GM18873 (cell line): ENCODE results near the gene IRF5.

Experiments used
- ATAC-seq: cut with Tn5 transposase; IDR thresholded peaks from one replicate; pipeline ENCODE4 v1.9.1; 2021; ENCODE audit warnings: mild to moderate bottlenecking, moderate library complexity, moderate number of reproducible peaks; ENCODE audit not compliant: unreplicated experiment, low FRiP score

IRF5 gene, protein sequence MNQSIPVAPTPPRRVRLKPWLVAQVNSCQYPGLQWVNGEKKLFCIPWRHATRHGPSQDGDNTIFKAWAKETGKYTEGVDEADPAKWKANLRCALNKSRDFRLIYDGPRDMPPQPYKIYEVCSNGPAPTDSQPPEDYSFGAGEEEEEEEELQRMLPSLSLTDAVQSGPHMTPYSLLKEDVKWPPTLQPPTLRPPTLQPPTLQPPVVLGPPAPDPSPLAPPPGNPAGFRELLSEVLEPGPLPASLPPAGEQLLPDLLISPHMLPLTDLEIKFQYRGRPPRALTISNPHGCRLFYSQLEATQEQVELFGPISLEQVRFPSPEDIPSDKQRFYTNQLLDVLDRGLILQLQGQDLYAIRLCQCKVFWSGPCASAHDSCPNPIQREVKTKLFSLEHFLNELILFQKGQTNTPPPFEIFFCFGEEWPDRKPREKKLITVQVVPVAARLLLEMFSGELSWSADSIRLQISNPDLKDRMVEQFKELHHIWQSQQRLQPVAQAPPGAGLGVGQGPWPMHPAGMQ

DNA sequence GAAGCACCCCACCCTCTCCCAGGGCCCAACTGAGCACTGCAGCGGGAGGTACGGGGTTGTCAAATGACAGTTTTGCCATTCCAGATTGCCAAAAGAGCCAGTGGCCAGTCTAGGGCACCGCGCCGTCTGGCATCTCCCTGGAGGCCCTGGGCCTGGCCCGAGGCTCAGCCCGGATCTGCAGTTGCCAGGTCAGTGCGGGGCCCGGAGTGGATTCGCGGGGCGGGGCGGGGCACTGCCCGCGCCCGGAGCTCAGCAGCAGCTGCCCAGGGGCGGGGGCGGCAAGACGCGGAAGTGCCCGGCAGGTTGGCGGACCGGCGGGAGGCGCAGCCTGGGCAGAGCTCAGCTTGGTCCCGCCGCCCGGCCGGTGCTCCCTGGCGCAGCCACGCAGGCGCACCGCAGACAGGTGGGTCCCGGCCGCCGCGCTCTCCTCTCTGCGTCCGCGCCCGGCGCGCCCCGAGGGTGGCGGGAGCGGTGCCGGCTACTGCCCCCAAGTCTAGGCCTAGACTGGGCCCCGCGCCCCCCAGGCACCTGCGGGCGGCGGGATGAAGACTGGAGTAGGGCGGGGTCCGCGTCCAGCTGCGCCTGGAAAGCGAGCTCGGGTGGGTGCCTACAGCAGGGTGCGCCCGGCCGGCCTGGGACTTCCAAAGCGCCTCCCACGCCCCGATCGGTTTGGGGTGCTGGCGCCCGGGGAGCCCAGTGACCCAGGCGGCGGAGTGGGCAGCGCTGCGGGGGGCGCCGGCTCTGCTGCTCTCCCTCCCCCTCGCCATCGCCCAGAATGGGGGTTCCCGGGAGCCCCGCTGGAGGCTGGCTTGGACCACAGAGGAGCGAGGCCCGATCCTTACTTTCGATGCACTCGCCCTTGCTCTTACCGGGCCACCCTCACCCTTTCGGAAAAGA lies at the start of gene IRF5:
IRF5 (plus strand) TSS at position 281 of the 897 bp plus-strand sequence. CDS start 4,155 bp downstream, outside the sequence.
- ATAC-seq, result no peak

DNA sequence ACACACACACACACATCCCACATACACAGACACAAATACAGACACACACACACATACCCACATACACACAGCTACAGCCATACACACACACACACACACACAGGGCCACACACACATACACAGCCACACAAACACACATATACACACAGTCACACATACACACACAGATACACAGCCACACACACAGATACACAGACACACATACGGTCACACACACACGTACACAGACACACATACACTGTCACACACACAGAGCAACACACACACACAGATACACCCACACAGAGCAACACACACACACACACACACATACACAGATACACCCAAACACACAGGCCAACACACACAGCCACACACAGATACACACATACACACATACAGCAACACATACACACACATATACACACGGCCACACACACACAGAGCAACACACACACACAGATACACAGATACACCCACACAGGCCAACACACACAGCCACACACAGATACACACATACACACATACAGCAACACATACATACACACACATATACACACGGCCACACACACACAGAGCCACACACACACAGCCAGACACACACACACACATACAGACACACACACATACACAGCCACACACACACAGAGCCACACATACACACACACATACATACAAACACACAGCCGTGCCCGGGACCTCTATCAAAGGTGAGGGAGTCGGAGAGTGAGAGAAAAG lies 49.5 kb upstream of the IRF5 start:
- ATAC-seq, result no peak

DNA sequence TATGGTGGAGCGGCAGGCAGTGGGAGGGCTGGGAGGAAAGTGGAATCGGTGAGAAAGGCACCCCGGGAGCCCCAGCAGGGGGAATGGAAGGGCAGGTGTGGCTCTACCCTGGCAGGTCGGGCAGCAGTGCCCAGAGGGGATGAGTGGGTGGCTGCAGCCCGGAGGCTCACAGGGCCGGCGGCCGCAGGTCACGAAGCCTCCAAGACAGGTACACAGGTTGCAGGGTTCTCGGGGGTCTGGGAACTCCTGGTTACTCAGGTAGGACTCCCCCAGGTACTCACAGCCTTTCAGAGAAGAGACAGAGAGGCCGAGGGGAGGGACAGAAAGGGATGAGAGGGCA lies 49.0 kb upstream of the IRF5 start:
- ATAC-seq, result no peak

DNA sequence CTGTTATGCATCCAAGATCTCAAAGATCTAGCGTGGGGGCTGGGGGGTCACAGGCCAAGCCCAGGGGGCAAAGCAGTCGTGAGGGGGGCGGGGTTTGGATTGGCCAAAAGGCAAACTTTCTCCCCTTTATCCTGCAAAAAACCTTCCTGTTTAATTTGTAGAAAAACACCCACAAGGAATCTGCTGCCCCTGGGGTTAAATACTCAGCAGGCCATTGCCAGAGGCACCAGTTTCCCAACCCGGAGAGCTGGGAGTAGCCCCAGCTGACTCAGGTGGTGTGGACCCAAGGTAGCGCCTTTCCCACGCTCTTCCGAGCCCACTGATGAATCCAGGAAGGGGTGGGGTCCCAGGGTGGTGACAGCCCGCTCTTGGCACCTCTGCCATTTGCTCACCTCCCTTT lies 48.6 kb upstream of the IRF5 start:
- no peak for ATAC-seq

DNA sequence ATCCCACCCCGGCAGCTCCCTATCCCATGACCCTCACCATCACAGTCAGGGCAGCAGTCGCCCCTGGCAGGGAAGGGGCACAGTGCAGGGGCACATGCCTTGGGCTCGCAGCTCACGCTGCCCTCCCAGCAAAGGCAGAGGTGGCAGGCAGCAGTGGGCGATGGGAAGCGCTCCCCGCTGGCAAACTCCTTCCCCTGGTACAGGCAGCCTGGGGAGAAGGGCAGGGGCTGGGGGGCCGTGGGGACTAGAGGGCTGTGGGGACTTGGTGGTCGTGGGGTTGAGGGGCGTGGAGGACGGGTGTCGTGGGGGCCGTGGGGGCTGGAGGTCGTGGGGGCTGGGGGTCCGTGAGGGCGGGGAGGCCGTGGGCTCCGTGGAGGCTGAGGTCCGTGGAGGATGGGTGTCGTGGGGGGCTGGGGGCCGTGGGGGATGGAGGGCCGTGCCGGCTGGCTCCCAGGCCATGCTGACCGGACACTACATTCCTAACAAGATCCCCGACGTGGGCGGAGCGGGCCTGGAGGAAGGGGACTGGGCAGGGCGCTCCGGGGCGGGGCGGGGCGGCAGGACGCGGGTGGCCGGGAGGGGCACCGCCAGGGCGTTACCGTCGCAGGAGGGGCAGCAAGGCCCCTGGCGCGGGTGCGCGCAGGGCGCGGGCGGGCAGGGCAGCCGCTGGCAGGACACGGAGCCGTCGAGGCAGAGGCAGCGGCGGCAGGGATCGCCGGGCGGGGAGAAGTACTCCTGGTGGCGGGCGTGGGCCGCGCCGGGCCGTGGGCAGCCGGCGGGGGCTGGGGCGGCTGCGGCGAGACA lies 47.2 kb upstream of the IRF5 start:
- ATAC-seq, result no peak

DNA sequence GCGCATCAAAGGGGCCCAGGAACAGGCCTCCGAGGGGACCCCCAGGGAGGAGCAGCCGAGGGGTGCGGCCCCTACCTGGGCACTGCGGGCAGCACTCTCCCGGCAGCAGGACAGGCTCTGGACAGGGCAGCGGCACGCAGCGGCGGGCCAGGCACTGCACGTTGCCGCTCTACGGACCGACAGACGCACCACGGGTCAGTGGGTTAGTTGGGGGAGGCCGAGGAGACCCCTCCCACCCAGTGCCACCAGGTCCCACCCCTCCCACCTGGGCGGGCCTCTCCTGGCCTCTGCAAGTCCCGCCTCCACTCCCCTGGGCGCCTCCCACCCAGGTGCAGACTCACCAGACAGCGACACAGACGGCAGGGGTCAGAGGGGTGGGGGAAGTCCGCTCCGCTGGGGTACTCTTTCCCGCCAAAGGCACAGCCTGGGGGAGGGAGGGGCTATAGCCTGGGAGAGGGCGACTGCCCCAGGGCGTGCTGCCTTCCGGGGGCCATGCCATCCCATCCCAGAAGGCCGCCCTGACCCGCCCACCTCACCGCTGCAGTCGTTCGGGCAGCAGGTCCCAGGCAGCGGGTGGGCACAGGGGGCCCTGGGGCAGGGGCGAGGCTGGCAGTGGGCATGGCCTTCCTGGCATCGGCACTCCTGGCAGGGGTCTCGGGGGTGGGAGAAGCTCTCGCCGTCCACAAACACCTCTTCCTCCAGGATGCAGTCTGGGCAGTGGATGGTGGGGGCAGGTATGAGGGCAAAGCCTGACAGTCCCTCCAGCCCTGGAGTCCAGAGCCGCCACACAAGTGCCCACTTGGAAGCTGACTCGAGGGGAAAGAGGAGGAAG lies 46.4 kb upstream of the IRF5 start:
- no peak for ATAC-seq

DNA sequence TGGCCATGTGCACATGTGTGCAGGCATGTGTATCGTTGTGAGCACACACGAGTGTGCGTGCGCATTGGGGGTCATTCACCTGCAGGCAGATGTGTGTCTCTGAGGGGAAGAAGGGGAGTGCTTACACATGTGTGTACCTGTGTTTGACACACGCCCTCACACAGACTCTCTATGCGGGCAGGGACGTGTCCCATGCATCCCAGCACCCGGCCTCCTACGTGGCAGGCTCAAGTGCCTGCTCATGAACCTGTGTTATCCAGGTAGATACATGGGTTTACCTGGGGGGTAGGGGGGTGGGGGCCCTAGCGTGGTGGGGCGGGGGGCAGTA lies 45.8 kb upstream of the IRF5 start:
- ATAC-seq, result no peak

DNA sequence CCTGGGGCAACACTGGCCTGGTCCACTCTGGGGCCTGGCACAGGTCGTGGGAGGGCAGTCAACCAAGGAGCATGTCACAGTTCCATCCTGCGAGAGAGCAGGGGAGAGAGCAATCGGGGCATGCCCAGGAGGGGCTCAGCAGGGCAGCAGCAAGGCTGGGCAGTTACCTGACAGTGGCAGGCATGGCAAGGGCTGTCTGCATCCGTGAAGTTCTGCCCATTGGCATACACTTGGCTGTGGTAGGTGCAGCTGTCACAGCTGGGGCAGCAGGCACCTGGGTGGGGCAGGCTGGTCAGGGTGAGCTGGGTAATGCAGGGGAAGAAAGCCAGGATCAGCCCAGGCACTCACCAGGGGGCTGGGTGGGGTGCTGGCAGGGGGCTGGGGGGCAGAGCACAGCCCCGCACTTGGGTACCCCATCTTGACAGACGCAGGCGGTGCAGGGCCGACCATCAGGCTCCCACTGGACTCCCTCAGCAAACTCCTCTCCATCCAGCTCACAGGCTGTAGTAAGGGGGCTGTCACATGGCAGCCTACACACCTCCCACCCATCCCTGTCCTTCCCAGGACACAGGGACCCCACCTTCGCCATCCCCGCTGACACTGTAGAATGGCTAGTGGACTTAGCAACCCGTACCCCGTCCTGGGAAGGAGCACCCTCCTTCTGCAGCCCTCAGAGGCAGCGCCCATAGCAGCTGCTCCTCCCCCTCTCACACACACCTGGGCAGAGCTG lies 45.0 kb upstream of the IRF5 start:
- no peak for ATAC-seq

DNA sequence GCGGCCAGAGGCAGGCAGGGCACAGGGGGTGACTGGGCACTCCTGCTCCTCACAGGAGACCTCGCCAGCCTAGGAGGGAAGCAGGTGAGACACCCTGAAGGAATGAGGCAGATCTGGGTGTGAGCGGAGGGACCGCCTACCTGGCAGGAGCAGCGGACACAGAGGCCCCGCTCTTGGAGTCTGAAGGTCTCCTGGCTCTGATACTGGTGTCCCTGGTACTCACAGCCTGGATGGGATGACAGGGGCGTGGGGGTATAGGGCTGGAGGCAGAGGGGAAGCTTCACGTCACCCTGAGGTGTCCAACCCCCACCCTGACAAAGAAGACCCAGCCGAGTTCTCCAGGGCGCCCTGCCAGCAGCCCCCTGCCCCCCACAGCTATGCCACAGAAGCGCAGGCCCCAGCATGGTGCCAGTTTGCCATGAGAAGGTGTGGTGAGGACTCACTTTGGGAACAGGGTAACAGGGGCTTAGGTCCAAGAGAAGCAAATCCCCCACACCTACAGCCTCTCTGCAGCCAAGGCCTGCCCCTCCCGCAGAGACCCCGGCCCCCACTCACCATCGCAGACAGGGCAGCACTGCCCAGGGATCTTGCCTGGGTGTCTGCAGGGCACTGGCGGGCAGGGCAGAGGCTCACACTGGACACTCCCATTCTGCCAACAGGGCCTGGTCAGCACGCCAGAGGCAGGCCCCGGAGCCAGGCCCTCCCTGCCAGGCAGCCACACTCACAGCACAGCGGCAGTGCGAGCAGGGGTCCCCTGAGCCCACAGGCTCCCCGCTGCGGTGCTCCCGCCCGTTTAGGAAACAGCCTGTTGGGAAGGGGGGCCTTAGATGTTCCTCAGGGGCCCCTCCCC lies 44.3 kb upstream of the IRF5 start:
- ATAC-seq, result no peak

DNA sequence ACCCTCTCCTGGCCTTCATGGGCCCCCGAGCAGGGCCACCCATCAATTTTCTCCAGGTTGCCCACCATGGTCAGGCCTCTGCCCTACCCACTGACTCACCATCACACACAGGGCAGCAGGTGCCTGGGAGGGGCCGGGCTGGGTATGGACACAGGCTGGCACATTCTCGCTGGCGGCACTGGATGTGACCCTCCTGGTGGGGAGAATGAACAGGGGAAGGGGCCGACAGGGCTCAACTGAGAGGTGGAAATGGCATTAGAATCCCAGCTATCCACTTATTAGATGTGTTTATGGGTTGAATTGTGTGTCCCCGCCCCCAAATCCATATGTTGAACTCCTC lies 43.7 kb upstream of the IRF5 start:
- no peak for ATAC-seq

DNA sequence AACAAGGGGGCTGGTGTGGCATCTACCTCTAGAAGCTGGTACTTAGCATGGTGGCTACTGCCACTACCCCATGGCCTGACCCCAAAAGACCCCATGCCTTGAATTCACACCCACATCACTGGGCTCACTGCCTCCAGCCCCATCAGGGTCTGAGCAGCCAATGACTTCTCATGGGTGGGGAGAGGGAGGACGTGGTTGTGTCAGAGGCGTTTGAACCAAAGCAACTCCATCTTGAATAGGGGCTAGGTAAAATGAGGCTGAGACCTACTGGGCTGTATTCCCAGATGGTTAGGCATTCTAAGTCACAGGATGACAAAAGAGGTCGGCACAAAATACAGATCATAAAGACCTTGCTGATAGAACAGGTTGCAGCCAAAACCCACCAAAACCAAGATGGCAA lies 42.4 kb upstream of the IRF5 start:
- ATAC-seq, result no peak

DNA sequence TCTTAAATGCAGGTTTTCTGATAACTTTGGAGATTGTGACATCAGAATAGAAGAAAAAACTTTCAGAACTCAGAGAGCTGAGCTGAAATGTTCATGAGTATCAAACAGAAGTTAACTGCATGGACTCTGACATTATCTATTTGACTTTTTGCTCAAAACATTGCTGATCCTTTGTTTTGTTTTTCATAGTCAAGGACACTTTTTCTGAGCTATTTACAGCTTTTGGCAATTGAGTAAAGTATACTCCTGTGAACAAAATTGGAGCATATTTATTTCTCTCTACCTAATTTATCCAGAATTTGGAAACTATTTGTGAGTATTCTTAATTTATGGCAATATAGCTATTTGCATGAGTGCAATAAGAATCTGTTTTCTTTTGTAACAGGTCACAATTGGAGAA lies 38.3 kb upstream of the IRF5 start:
- ATAC-seq, result no peak

DNA sequence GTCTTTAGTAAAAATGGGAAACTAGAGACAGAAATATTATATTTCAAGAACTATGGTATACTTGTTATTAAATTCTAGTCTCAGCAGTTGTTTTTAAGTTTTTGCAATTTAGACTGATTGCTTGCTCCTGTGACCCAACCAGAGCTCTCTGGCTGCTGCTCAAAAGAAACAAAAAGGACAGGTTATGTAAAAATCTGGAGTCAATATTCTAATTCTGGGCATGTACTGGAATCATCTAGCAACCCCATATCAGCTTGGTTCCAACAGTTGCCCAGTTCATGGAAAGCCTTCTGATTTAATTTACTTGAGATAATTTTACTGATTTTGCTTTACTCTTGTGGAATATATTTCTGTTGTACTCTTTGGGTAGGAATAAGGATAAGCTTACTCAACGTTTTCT lies 37.5 kb upstream of the IRF5 start:
- no peak for ATAC-seq

DNA sequence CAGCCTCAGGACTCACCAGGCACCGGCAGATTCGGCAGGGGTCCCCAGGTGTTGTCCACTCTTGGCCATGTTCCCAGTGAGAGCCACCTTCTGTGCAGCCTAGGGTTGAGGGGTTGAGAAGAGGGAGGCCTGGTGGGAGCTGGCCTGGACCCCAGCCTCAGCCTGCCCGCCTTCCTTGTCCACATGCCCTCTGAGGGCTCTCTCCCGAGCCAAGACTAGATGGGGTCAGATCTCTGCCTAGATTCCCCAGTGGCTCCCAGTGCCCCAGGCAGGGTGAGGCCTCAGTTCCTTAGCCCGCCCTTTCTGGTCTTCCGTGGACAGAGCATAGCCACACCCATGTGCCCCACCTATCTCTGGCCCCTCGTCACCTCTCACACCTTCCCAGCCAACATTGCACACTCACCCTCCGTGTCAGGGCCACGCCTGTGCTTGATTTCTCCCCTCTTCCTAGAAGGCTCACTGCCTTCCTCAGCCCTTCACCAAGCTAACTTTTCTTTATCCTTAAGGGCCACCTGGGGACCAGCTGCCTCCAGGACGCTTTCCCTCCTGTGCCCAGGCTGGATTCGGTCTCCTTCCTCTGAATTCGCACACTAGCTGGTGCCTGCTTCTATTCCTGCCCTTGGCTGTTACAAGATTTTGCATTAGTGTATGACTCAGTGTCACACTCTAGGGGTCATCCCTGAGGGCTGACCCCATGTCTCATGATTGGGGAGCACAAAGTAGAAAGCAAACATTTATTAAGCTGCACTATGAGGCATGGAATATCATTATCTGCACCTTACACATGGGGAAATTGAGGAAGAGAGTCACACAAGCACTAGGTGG lies 34.8 kb upstream of the IRF5 start:
- no peak for ATAC-seq

DNA sequence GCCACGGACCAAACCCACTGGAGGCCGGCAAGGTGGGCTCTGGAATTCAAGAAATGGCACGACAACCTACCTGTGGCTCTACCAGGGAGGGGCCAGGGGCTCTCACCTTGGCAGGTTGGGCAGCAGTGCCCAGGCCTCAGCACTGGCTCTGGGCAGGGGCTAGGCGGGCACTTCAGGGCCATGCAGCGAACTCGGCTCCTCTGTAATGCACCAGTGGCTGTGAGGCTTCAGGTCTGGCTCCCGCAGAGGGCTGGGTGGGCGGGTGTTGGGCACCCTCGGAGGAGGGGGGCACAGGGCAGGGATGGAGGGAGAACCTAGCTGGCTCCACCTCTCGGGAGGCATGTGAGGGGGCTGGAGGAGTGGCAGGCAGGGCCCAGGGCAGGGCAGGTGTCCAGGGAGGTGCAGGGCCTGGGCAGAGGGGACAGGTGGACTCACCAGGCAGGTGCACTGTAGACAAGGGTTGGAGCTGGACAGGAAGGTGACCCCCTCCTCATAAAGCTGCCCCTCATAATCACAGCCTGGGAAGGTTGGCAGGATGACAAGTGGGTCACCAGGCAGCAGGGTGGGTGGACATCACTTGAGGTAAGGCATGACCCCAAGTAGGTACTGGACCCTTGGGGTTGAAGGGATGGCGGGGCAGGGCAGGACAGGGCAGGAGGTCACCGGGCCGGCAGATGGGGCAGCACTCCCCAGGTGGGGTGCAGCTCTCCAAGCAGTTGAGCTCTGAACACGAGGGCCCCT lies 33.9 kb upstream of the IRF5 start:
- ATAC-seq, result no peak

DNA sequence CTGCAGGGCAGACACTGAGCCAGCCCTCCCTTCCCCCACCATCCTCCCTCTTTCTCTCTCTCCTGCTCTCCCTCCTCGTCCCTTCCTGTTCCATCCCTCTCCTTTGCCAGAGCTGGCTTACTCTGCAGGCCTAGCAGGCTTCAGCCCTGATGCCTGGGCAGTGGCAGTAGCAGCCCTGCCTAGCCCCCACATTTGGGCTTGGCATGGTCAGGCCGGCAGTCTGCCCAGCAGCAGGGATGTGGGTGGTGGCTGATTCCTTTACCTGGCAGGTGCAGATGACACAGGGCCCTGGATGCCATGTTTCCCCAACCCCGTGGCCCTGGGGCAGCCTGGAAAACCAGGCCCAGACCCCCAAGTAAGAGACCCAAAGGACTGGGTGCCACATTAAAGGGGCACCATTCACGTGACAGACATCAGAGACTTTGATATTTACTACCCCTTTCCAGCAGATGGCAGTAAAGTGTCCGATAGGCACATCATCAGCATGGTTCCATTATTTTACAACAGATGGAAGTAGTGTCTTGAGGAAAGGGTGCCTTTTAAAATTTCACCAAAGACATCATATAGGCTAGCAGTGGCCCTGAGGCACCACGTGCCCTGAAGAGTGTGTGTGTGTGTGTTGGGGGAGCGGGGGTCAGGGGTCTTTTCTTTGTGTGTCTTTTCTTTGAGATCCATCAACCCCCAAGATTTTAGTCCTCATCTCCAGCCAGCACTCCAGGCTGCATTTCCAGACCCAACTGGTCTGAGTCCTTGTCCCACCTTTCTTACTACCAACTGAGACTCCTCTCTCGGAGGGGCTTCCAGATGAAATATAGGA lies 33.1 kb upstream of the IRF5 start:
- ATAC-seq, result no peak
